Midbrain (tissue), 1 donor: ENCODE results near the gene SFT2D2.

Source experiments
- DNase-seq: peaks from one replicate; lab custom pipeline; 2025; lab: John Stamatoyannopoulos, UW

Gene SFT2D2

GRCh38 chr1:168223261-168223660 lies 2.5 kb upstream of the SFT2D2 start:
- no peak for DNase-seq

GRCh38 chr1:168223681-168224540 lies 1.9 kb upstream of the SFT2D2 start:
- no peak for DNase-seq

- DNase-seq = no peak
Observed at GRCh38 chr1:168224991-168225390, 813 bp upstream of the SFT2D2 start.

- DNase-seq = no peak
Observed at GRCh38 chr1:168227620-168228019, 1.8 kb downstream of the SFT2D2 start.

GRCh38 chr1:168229893-168230292 lies 4.1 kb downstream of the SFT2D2 start:
- no peak for DNase-seq

- no peak for DNase-seq
Observed at GRCh38 chr1:168230709-168231108, 4.9 kb downstream of the SFT2D2 start.

- no peak for DNase-seq
Observed at GRCh38 chr1:168234846-168235547, 9.2 kb downstream of the SFT2D2 start.

- no peak for DNase-seq
Observed at GRCh38 chr1:168235548-168235885, 9.7 kb downstream of the SFT2D2 start.

- DNase-seq = no peak
Observed at GRCh38 chr1:168235937-168236336, 10.1 kb downstream of the SFT2D2 start.

GRCh38 chr1:168236836-168237611 lies 11.2 kb downstream of the SFT2D2 start:
- DNase-seq = peak; percentile 66

- DNase-seq = no peak
Observed at GRCh38 chr1:168243198-168243597, 17.4 kb downstream of the SFT2D2 start.

- no peak for DNase-seq
Observed at GRCh38 chr1:168243636-168244212, 17.9 kb downstream of the SFT2D2 start.

GRCh38 chr1:168245042-168245441 lies 19.2 kb downstream of the SFT2D2 start:
- DNase-seq = no peak

GRCh38 chr1:168246506-168246905 lies 20.7 kb downstream of the SFT2D2 start:
- DNase-seq = peak; percentile 66

GRCh38 chr1:168252204-168252733 lies 26.5 kb downstream of the SFT2D2 start:
- DNase-seq = no peak

GRCh38 chr1:168256164-168256563 lies 30.4 kb downstream of the SFT2D2 start:
- DNase-seq = no peak

GRCh38 chr1:168257397-168257796 lies 31.6 kb downstream of the SFT2D2 start:
- no peak for DNase-seq

GRCh38 chr1:168259567-168259966 lies 33.8 kb downstream of the SFT2D2 start:
- no peak for DNase-seq

- no peak for DNase-seq
Observed at GRCh38 chr1:168260393-168260792, 34.6 kb downstream of the SFT2D2 start.

- no peak for DNase-seq
Observed at GRCh38 chr1:168261390-168261789, 35.6 kb downstream of the SFT2D2 start.

GRCh38 chr1:168263130-168263529 lies 37.3 kb downstream of the SFT2D2 start:
- DNase-seq = no peak

- DNase-seq = no peak
Observed at GRCh38 chr1:168264296-168264695, 38.5 kb downstream of the SFT2D2 start.
